Activated CD4-positive, alpha-beta T cell treated with anti-CD3 and anti-CD28 coated beads, Interleukin-2, Interleukin-4, amounts not matched to agents 100 ng/mL and 50 ng/mL, durations not matched to agents 16 hours and 8 hours (primary cell): Measurements from ENCODE around the gene PARN.

Experiments
- DNase-seq: peaks from one replicate; pipeline ENCODE4 v3.0.0-alpha.2; 2020; ENCODE audit warnings: low spot score

PARN gene

DNA sequence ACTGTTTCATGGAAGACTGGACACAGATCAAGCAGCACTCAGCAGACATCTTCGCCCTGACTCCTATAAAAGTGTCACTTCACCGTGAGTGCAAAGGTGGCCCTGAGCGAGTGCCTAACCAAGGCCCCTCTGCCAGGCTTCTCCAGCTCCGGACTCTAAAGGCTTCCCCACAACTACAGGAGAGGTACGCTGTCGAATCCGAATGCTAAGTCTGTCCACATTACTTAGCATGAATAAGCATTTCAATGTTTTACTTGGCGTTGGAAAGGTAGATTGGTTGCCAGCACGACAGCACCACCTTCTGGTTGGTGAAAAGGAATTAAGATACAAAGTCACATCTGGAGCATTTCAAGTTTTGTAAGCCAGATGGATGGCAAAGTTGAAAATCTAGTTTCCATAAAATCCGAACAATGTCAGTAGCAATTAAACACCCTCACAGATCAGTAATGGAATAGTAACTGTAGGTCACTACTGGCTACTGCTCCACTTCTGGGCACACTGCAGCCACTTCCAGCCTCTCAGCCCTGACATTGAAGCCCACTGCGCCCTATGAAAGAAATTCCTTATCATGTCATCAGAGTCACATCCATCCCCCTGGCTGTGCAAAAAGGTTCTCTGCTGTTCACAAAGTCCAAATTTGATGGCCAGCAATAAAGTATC is 100.9 kb downstream of the PARN start:
- peak; percentile 59 for DNase-seq

DNA sequence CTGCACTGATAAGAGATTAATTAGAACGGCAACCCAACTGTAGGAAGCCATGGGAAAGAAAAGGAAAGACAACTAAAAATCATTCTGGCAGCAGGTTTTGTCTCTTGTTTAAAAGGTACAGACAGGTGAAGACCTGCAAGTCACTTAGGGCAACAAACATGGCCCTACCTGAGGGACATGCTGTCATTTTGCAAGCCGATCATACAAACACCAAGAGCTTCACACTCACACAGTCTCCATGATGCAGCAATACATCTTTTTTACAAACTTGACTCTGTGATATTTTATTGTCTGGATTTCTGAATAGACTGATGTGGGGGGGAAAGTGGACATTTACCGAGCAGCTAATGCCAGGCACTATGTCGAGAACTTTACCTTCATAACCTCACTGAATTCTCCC is 101.8 kb downstream of the PARN start:
- DNase-seq = no peak

DNA sequence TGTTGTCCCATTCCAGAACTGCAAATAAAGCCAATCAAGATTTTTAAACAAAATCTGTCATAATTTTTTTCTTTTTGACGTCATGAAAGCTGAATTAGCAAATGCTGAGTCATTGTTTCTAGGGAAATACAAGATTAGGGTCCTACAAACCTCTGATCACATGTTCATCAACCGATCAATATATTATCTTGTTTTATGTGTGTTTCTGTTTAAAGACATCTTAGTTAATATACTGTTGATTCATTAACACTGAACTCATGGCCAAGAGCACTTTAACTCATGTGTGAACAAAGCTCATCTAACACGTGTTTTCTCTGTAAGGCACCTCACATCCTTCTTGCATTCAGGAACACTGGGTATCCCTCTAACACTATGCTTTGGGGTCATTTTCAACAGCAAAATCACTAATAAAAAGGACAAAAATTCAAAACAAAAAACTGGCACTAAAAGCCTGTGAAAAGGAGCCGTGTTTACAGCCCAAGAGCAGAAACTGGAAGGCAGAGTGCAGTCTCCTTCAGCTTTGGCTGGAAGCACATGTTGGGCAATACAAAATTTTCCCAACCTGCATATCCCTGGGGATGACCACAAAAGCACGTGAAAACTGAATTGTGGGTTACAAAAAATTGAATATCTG is 102.5 kb downstream of the PARN start:
- DNase-seq = no peak

DNA sequence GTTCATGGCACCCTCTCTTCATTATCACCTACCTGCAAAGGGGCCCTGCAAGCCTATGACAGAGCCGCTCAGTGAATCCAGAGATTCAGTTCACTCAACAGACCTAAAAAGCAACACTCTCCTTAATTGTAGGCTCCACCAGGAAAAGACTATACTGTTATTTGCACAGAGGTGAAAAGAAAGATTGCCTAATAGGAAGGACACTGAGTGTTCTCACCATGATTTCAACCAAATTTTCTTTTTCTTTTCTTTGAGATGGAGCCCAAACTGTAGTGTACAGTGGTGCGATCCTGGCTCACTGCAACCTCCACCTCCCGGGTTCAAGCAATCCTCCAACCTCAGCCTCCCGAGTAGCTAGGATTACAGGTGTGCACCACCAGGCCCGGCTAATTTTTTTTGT is 104.5 kb downstream of the PARN start:
- DNase-seq = no peak

DNA sequence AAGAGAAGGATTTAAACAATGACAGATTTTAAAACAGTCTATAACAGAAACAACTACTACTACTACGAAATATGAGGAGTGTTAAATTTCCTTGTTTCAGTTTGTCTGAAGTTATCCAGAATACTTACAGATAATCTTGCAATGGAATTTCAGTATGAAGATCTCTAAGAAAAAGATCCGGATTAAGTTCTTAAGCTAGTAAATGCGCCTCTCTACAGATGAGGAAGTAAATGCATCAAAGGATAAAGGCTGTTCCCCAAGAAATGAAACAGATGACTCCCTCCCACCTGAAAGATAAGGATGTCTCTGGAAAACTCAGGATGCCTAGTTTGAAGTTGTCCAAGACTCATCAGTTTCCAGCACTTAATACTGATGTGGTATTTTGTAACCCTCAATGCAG is 105.1 kb downstream of the PARN start:
- DNase-seq = no peak

DNA sequence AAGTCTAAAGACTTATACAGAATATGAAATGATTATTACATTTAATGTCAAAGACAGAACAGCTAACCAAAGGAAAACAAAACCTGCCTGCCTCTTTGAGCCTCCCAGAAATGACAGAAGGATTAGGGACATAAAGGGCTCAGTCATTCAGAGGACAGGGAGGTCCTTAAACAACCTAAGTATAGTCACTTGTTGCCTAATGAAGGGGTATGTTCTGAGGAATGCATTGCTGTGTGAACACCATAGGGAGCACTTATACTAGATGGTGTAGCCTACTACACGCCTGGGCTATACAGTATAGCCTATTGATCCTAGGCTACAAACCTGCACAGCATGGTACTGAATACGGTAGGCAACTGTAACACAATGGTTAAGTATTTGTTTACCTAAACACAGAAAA is 106.4 kb downstream of the PARN start:
- no peak for DNase-seq

DNA sequence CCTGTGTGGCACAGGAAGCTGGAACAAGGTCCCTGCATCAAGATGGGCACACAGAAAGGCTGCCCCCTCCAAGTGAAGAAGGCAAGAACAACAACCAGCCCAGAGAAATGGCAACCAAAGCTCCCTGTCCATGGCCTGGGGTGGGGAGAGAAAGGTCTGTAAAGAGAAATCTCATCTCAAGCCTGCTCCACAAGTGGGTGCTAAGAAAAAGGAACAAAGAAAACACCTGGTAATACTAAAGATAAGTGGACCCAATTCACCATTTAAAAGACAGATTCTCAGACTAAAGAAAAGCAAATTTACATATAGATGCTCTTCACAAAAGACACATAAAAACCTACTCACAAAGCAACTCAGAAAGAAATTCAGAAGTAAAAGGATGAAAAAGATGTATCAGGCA is 107.4 kb downstream of the PARN start:
- no peak for DNase-seq

DNA sequence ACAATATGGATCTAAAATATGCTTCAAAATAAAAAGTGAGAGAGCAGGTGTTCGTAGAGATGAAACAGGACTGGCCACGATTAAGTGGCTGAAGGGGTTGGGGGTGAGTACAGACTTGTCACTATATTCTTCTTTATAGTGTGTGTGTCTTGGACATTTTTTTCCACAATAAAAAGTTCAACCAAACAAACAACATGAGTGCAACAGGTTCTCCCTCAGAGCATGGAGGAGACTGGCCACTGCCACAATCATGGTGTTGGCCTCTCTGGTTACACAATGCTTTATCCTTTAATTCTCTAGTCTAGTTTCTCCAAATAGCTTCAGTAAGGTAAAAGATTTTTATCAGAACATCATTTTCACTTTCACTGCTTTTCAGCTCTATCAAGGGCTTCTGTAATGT is 109.3 kb downstream of the PARN start:
- DNase-seq = no peak

DNA sequence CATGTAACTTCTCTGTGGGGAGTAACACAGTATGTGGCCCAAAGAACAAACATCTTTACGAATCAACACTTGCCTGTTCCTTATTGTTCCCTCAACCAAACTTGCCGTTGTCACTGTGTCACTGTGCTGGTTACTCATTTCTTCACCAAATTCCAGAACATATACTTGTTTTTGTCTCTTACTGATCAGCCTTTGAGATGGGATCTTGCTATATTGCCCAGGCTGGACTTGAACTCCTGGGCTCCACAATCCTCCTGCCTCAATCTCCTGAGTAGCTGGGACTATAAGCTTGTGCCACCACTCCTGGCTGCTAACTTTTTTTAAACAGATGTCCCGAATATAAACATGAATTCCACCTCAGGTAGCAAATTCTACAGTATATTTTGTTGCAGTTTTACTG is 115.1 kb downstream of the PARN start:
- no peak for DNase-seq

DNA sequence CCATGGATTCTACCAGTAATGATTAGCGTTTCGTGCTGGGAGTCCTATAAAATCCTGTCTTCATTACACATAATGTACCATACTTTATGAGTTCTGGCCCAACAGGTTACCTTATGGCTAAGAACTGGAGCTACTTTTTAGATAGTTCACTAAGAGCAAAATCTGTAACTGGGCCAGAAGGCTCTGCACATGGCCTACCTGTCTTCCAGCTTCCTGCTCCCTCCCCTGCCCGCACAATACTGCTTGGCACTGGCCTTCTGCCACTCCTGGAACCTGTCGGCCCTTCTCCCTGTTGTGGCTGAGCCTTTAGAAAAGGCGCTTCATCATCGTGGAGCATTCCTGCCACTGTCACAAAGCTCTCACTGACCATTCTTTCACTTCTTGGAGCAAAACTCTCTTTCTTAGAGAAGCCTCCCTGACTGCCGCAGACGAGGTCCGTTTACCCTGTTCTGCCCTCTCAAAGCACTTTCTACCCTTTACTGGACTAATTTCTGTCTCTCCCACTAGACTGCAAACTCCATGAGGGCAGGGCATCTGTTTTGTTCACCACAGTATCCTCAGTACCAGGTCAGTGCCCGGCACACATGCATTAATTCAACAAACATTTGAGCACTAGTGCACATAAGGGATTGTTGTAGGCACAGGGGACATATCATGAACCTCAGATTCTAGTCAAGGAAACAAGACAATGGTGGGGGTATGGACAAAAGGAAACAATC is 116.5 kb downstream of the PARN start:
- no peak for DNase-seq

DNA sequence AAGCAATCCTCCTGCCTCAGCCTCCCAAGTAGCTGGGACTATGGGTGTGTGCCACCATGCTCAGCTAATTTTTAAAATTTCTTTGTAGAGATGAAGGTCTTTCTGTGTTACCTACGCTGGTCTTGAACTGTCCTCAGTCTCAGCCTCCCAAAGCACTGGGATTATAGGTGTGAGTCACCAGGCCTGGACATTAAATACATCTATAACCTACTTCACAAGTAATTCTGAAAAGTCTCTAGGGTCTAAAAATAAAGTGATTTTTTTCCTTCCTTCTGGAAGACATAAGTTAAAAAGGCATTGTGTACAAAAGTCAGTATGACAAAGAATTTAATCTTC is 118.3 kb downstream of the PARN start:
- no peak for DNase-seq

DNA sequence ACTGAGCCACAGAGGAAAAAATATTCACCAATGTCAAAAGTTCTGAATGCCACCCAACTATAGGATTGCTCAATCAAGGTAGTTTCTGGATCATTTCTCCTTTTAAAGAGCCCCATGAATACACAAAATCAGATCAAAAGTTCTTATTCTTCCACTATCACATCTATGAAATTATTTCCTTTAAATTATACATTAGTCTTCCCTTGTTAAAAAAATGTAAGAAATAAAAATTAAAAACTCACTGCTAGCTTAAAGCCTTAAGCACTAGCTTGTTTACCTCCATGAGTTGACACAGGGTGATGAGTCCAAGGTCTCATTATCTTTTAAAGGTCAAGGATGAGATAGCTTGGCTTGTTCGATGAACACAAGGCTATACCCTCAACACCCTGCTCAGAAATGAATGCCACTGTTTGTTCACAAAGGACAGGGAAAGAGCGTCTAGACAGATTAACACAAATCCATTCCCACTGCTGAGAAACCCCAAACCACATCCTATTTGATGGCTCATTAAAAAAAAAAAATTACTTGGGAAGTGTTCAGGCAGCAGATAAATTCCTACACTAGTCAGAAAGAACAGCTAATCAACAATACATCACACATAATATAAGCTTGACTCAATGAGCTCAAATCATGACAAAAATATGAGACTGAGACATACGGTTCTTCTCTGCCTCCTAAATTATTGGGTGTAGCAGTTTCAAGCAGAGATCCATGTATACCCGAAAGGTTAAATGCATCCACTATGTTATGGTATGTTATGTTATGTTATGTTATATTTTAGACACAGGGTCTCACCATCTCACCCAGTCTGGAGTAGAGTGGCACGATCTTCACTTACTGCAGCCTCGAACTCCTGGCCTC is 118.9 kb downstream of the PARN start:
- no peak for DNase-seq

DNA sequence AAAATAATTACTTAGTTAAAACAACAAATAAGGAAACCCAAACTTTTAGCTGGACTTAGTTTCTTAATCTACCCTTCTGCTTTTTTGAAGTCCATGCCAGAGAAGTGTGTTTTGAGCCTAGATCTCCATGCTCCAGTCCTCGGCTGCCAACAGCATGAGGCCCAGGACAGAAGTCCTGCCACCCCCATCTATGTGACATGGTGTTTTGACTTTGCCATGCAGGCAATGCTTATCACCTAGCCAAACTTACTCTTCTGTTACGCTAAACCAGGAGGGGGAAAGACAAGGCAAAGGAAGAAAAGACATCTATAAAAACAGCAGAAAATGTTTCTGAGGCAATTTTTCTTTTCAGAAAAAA is 119.5 kb downstream of the PARN start:
- no peak for DNase-seq

DNA sequence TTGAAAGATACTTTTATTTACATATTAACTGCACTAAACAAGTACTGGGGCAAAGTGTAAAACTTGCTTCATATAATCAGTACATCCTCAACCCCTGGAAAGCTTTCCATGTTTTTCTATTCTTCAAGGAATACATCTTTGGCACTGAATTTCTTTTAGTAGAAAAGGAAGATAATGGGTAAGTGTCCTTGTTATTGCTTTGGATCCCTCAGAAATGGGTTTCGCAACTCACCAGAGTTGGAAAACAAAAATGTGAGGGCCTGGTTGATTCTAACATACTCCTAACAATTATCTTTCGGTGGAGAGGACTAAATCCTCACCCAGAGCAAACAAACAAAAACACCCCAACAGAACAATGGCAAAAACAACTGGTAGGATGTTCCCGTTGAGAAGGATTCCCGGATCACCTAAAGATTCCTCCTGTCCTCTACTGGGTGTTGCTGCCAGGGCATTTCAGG is 120.4 kb downstream of the PARN start:
- no peak for DNase-seq

DNA sequence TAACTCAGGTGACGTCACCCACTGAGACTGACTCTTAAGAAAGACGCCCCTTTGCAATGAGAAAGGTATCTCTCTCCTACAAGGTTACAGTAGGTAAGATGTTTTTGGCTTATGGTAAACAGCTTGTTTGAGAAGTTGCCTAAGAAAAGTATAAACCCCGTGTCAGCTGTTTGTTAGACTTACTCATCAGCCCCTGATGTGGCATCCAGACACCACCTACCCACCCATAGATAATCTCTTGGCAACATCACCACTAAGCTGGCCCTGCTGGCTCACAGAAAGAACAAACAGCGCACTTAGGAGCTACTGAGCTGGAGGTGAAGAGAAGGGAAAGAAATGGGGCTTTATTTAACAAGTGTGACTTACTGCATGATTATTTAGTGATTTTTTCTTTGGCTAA is 121.0 kb downstream of the PARN start:
- DNase-seq = no peak

DNA sequence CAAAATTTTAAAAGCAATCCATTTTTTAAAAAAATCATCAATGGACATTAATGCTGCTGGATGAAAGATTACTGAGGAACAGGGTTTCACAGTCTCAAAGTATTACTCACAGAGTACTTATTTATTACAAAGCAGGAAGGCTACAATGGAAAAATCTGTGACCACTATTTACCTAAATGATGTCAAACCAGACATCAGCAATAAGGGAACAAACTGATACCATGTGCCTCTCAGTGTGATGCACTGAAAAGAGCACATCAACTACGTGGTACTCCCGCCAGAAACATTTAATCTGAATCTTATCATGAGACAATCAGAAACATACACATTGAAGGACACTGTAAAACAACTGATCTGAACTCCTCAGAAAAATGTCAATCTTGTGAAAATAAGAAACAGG is 124.2 kb downstream of the PARN start:
- no peak for DNase-seq

DNA sequence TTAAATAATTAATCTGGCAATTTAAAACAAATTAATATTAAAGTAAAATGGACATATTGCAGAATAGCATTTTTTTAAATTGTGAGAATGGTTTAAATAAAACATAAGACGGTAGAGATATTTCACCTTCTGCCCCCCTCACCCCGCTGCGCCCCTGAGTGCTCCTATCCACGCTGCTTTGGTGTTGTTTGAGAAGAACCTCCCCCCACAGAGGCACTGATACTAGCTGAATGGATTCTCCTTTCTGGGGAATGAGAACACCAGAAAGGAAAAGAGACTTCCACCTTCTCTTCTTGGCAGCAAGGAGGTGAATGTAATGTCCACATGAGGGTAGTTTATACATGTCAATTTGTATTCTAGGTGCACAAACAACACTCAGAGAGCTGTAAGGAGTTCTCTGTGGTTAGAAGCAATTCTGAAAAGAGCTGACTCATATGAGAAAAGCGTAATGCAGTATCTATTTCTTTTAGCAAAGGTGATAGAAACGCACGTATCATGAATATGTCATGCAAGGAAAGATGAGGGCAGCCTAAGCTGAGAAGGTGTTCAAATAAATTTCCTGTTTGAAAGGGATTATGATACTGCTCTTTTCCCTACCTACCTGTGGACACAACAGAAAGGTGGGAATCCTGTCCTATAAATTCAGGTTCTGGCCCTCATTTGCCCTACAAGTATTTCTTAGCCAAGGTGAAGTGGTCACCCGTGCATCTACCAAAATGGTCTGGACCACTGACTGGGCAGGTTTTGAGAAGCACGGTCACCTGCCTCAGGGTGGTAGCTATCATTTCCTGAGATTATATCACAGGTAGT is 126.9 kb downstream of the PARN start:
- DNase-seq = peak; percentile 69

DNA sequence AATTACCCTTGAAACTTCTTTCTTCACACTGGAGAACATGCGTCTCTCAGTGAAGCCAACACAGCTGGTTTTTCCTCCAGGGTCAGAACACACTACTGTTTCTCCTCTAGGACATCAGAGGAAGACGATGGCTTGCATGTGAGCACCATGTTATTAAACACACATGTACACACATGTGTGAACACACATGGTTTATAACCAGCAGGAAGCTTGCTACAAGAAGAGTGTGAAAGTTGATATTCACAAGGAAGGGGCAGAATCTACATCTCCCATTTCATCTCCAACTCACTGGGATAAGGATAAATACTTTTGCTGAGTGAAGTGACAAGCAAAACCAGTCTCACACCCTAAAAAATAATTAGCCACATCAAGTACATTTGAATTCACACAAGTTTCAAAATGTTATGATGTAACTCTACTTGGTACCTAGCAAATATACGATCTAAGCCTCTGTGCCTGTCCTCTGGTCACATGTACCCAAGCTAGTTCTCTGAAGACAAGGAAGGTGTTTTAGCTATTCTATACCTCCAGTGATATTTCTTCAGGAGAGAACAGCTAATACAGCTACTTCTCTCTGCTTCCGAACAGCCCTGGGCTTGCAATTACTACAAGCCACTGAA is 127.7 kb downstream of the PARN start:
- no peak for DNase-seq

DNA sequence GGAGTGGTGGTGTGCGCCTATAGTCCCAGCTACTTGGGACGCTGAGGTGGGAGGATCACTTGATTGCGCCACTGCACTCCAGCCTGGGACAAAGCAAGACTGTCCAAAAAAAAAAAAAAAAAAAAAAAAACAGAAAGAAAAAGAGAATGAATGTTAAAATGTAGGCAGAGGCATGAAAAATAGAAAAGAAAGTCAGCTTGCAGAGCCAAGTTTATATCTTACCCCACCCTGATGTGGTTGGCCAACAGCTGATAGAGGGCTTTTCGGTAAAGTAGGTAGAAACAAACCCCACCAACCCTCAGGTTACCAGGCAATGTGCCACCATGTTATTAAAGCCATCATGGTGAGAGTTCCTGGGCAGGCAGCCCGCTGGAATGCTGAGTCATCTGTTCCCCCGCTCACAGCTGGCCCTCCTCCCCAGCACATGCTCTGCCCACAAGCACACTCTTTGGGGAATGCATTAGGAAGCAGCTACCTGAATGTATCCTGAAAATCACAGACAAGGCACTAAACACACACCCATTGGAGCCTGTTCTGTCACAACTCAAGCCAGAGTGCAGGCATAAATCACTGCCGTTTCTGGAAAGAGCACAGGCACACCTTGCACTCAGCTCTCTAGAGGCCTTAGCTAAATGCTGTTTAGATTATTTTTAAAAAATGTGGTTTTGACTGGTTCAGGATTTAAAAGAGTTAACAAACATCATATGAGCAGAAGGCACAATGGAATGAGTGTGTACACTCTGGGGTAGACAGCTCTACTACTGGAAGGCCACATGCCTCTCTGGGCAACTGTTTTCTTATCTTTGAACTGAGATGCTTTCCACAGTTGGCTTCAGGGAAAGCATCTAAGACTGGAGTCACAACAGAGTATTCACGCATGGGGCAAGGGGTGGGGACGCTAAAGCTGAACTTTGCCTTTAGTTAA is 128.5 kb downstream of the PARN start:
- peak; percentile 31 for DNase-seq

DNA sequence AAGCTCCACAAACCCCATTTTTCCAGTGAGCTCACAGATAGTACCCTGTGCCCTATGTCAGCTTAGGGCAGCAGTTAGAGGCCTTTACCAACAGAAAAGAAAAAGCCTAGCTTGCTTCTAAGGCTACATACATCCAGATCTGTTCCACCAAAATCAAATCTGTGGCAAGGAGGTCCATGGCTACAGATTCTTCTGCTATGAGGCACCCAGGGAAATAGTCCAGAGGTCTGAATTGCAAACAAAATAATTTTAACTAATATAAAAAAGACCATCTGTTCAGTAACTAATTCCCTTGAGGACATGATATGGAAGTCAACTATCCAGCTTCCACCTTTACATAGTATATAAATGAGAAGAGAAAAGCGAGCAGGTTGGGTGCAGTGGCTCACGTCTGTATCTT is 129.3 kb downstream of the PARN start:
- DNase-seq = no peak
